ENCODE measurements around the gene UBL5. TPM values are rescaled to one million over a fixed set of nuclear protein-coding genes. Genes with fewer than 3 reads are reported as not detected.

Gene UBL5
- total RNA-seq, 1 experiment from 2014 or later = 233 TPM

DNA sequence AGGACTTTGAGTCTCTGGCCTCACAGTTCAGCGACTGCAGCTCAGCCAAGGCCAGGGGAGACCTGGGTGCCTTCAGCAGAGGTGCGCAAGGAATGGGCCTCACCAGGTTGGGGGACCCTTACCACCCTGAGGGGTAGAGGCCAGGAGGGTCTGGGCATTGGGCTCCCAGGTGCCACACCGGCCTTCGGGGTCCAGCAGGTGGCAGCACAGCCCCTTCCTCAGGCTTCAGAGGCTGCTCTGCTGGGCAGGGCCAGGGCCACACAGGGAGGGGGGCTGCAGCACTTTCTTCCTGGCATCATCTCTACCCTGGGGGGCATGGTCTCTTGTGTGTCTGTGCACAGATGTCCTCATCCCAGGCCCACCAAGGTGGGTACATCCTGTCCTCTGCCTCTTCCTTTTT is 20.3 kb downstream of the UBL5 start:
- CTCF ChIA-PET = no interaction called here
- intact Hi-C loops (cut with micrococcal nuclease; ENCODE audit: unreplicated experiment) = no loop called here
- peak; percentile 35 for DNase-seq

DNA sequence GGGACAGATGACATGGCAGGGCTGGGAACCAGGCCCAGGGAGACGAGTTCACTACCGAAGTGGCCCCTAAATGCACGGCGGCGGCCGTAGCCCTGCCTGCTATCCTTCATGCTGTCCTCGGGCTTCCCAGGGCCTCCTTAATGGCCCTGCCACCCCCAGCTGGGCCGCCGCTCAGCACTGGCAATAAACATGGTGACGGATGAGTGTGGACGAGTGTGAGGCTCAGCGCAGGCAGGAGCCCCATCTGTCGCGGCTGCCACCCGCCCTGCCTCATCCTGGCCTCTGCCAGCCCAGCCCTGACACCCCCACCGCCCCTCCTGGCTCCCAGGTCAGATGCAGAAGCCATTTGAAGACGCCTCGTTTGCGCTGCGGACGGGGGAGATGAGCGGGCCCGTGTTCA is 21.0 kb downstream of the UBL5 start:
- Mint-ChIP-seq H3K27ac (ENCODE audit: unreplicated experiment) (no peak overlapping the region), H3K9me3 (ENCODE audit: low read depth, unreplicated experiment) (peaks cover 1% of the 10 kb centered on the region), H3K36me3 (ENCODE audit: insufficient read depth, unreplicated experiment) (peaks cover 18% of the 10 kb centered on the region), H3K4me3 (ENCODE audit: low read depth, unreplicated experiment) (no peak overlapping the region), H3K4me1 (ENCODE audit: low read depth, unreplicated experiment) (no peaks in the 10 kb centered on the region), H3K27me3 (ENCODE audit: unreplicated experiment) (no peaks in the 10 kb centered on the region)
- no peak for TF ChIP-seq CTCF (IDR thresholded peaks at IDR 0.05; ENCODE audit: unreplicated experiment)
- no TSS peak for BruUV-seq (replicated peaks)
- CTCF ChIA-PET = interaction anchor here (0.6 kb wide), 1 partner anchor 15 kb away, joined by 3 read pairs; no protein-coding TSS in a partner anchor
- intact Hi-C loops (cut with micrococcal nuclease; ENCODE audit: unreplicated experiment) = no loop called here
- DNase-seq = no peak

More for the DNA sequence above, 20.3 kb downstream of the UBL5 start:
- no peak overlapping the region for H3K4me3 Mint-ChIP-seq (ENCODE audit: low read depth, unreplicated experiment)
- H3K4me1 Mint-ChIP-seq (ENCODE audit: low read depth, unreplicated experiment) = no peaks in the 10 kb centered on the region
- no peaks in the 10 kb centered on the region for H3K27me3 Mint-ChIP-seq (ENCODE audit: unreplicated experiment)
- no peak for TF ChIP-seq CTCF (IDR thresholded peaks at IDR 0.05; ENCODE audit: unreplicated experiment)
- H3K36me3 Mint-ChIP-seq (ENCODE audit: insufficient read depth, unreplicated experiment) = peaks cover 23% of the 10 kb centered on the region
- no TSS peak for BruUV-seq (replicated peaks)
- H3K27ac Mint-ChIP-seq (ENCODE audit: unreplicated experiment) = no peak overlapping the region
- H3K9me3 Mint-ChIP-seq (ENCODE audit: low read depth, unreplicated experiment) = no peaks in the 10 kb centered on the region

DNA sequence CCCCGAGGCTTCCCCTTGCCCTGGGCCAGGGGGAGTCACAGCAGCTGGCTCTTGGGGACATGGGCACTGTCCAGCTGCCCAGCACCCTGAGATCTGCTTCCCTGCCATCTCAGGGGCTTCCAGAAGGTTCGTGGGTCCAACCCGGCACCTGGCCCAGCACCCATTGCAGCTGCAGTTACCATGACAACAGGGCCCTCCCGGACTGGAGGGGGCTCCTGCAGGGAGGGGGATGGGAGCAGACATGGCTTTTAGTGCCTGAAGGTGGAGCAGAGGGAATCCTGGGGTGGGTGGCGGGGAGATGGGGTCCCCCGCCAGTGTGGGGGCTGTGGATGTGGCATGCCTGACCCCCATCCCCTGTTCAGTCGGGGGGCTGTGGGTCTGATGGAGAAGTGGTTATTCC is 22.1 kb downstream of the UBL5 start:
- CTCF ChIA-PET = no interaction called here
- no peaks in the 10 kb centered on the region for H3K4me1 Mint-ChIP-seq (ENCODE audit: low read depth, unreplicated experiment)
- intact Hi-C loops (cut with micrococcal nuclease; ENCODE audit: unreplicated experiment) = no loop called here
- peaks cover 15% of the 10 kb centered on the region for H3K36me3 Mint-ChIP-seq (ENCODE audit: insufficient read depth, unreplicated experiment)
- no peak overlapping the region for H3K27ac Mint-ChIP-seq (ENCODE audit: unreplicated experiment)
- no peak for DNase-seq
- no peak for TF ChIP-seq CTCF (IDR thresholded peaks at IDR 0.05; ENCODE audit: unreplicated experiment)
- no peaks in the 10 kb centered on the region for H3K27me3 Mint-ChIP-seq (ENCODE audit: unreplicated experiment)
- no TSS peak for BruUV-seq (replicated peaks)
- H3K9me3 Mint-ChIP-seq (ENCODE audit: low read depth, unreplicated experiment) = peaks cover 2% of the 10 kb centered on the region
- no peak overlapping the region for H3K4me3 Mint-ChIP-seq (ENCODE audit: low read depth, unreplicated experiment)

DNA sequence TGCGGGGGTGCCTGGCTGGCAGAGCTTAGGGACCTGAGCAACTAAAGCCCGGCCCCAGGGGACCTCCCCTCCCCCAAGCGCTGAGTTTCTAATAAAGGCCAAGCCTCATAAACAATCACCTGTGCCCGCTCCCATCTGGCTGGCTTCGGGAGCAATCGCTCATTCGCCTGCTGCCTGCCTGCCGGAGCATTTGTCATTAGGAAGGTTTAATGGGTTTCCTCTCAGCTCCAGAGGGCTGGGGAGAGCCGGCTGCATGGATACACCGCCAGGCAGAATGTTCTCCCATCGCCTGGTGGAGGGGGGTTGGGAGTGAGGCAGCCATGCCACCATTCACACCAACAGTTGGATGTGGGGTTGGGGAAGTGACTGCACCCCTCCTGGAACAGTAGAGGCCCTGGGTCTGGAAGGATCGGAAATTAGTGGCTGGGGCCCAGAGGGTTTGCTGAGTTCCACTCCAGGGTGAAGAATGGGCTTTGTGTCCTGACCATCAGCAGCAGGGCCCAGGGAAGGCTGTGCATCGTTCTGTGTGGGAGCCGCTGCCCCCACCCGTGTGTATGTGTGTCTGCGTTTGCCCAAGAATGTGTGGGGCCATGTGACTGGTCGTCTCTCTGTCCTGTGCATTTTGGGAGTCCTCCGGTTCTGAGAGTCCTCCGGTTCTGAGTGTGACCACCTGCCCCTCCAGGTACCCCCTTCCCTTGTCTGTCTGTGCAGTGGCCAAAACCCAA is 22.7 kb downstream of the UBL5 start:
- H3K4me3 Mint-ChIP-seq (ENCODE audit: low read depth, unreplicated experiment) = no peak overlapping the region
- H3K27ac Mint-ChIP-seq (ENCODE audit: unreplicated experiment) = no peak overlapping the region
- CTCF ChIA-PET = no interaction called here
- BruUV-seq (replicated peaks) = no TSS peak
- TF ChIP-seq CTCF (IDR thresholded peaks at IDR 0.05; ENCODE audit: unreplicated experiment) = no peak
- peaks cover 9% of the 10 kb centered on the region for H3K36me3 Mint-ChIP-seq (ENCODE audit: insufficient read depth, unreplicated experiment)
- intact Hi-C loops (cut with micrococcal nuclease; ENCODE audit: unreplicated experiment) = no loop called here
- peaks cover 2% of the 10 kb centered on the region for H3K9me3 Mint-ChIP-seq (ENCODE audit: low read depth, unreplicated experiment)
- DNase-seq = no peak
- H3K27me3 Mint-ChIP-seq (ENCODE audit: unreplicated experiment) = no peaks in the 10 kb centered on the region
- no peaks in the 10 kb centered on the region for H3K4me1 Mint-ChIP-seq (ENCODE audit: low read depth, unreplicated experiment)
